CD4-positive, alpha-beta T cell treated with Interleukin-4 for 1 hour (primary cell): Measurements from ENCODE around the gene BOK.
"Not testable (repeated sequence)": the region's sequence is repeated elsewhere in the genome, so short reads cannot be mapped to it uniquely, and the experiment has no call there.

Experiments
- DNase-seq, 2 donors: peaks; one replicate each; pipeline ENCODE4 v3.0.0-alpha.2; 2020 to 2022

Gene BOK, protein sequence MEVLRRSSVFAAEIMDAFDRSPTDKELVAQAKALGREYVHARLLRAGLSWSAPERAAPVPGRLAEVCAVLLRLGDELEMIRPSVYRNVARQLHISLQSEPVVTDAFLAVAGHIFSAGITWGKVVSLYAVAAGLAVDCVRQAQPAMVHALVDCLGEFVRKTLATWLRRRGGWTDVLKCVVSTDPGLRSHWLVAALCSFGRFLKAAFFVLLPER

DNA sequence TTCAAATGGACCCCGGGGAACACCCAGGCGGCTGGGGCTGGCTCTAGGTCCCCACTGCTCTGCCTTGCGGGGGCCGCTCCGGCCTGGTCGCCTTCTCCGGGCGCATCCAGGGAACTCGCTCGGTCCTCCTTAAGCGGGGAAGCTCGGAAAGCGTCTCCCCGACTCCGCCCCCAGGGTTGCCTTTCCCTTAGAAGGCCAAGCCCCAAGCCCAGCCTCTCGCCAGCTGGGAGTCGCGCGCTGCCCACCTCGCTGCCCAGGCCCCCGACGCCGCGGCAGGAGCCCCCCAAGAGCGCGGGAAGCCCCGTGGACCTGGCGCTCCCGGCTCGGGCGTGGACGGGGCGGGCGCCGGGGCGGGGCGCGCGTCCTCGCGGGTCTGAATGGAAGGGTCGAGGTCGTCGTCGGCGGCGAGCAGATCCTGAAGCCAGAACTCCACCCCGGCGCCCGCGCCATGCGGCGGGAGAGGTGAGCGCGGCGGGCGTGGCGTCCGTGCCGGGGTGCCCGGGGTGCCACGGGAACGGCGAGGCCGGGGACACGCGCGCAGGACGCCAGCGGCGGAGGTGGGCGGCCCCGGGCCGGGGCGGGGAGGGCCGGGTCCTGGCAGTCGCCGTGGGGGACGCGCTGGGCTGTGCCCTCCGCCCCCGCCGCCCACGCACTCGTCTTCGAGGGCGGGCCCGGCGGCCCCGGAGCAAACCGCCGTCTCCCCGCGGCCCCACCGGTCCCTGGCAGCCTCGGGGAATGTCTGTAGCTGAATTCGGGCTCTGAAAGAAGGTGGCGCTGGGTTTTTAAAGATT is at the start of gene BOK:
BOK (plus strand) TSS at position 214 of the 791 bp plus-strand sequence. CDS start 739 bp downstream, outside the sequence.
- no peak for DNase-seq

DNA sequence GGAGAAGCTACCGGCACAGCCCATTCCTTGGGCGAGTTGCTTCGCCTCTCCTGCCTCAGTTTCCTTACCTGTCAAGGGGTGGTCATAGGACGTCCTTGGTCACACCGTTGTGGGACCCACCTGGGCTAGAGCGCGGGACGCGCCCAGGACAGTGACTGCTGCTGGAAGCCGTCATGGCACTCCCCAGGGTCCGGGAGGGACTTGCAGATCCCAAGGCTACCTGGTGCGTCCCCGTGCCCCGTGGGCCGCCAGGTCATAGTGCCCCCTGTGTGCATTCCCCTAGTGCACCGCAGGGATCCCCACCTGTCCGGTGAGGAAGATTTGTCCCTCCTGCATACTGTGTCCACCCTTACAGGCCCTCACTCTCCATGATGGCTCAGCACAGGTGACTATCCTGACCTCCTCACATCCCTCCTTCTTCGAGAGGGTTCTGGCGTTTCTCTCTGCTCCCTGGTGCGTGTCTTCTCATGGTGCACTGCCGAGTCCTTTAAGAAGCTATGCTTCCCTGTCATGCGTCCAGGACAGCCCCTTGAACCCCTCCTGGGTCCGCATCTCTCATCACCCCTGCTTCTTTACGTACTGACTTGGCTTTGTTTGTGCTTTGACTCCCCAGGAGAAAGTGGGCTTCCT is 49.3 kb upstream of the BOK start:
- no peak for DNase-seq

DNA sequence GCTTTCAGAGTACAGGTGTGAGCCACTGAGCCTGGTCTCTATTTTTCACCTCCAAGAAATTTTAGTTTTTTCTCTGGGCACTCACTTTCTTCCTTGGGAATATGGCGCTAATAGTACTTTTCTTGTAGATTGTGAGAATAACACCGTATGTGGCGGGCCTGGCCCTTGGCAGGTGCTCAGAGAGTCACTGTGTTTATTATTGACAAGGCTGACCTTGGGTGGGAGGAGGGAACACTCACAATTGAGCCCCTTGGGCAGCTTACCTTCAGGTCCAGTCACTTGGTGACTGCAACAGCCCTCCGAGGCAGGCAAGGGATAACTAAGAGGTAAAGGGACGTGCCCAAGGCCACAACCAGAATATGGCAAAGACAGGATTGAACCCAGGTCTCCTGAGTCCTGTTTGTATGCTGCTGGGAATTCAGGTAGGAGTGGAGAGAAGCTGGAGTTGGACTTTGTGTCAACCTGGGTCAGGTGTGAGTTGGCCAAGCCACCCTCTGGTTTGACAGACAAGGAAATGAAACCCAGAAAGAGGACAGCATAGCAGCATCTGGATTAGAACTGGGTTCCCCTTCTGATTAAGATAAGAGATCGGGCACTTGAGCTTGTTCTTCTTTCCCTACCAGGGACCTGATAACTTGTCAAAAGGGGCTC is 47.3 kb upstream of the BOK start:
- no peak for DNase-seq

DNA sequence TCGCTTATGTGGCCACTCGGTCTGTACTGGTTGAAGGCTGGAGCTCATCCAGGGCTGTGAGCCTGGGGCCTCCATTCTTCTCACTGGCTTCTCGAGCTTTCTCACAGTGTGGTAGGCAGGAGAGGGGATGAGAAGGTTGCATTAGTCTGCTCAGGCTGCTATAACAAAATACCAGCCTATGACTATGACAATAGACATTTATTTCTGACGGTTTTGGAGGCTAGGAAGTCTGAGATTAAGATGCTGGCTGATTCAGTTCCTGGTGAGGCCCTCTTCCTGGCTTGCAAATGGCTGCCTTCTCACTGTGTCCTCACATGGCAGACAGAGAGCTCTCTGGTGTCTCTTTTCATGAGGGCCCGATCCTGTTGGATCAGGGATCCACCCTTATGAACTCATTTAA is 44.0 kb upstream of the BOK start:
- DNase-seq, result no peak

DNA sequence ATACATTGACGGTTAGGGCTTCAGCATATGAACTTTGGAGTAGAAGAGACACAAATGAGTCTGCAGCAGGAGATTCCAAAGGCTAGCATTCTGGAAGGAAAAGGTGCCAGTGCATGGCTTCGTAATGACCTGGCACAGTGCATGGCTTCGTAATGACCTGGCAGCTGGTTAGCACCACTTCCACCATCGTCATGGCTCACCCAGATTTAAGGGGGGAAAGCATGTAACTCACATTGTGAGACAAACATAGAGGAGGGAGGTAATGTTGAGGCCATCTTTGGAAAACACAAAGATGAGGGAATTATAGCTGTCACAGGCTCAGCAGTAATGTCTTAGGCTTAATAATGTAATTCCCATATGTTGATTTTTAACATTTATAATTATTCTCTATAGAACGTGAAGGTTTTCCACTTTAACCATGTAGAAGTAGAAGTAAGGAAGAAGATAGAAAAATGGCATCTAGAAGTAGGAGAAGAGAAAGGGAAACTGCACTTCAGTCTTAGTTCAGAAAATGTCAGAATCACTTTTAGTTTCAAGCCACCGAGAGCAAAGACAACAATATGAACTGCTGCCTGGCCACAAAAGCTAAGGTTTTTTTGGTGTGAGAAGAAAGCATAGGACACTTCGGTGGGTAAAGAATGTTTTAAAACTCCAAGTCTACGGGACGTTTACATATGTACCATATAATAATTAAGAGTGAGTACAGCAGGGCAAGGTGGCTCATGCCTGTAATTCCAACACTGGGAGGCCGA is 43.4 kb upstream of the BOK start:
- DNase-seq, result no peak

DNA sequence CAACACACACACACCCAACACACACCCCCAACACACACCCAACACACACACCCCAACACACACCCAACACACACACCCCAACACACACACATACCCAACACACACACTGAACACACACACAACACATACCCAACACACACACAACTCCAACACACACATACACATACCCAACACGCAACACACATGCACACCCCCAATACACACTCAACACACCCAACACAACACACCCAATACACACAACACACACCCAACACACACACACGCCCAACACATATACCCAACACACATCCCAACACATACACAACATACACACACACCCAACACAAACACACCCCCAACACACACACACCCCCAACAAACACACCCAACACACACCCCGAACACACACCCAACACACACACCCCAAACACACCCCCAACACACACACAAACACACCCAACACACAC is 42.0 kb upstream of the BOK start:
- no peak for DNase-seq

DNA sequence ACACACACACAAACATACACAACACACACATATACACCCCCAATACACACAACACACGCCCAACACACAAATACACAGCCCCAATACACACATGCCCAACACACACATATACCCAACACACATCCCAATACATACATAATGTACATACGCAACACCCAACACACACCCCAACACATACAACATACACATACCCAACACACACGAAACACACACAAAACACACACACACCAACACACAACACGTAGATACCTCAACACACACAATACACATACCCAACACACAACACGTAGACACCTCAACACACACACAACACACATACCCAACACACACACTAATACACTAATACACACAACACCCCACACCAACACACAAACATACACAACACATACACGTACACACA is 41.2 kb upstream of the BOK start:
- DNase-seq, result no peak

DNA sequence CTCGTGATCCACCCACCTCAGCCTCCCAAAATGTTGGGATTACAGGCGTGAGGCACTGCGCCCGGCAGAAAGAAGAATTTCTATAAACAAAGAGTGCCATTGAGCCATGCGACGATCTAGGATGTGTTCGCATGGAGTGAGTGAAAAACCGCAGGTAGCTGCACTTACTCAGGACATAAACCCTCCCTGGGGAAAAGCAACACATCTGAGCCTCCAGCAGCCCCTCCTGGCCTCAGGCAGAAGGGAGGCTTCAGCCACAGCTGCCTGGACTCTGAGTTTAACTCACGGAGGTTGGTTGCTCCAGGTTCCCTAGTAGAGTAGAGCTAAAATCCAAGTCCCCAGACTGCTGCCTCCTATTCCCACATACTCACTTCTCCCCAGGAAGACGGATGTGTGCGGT is 38.9 kb upstream of the BOK start:
- DNase-seq, result no peak

DNA sequence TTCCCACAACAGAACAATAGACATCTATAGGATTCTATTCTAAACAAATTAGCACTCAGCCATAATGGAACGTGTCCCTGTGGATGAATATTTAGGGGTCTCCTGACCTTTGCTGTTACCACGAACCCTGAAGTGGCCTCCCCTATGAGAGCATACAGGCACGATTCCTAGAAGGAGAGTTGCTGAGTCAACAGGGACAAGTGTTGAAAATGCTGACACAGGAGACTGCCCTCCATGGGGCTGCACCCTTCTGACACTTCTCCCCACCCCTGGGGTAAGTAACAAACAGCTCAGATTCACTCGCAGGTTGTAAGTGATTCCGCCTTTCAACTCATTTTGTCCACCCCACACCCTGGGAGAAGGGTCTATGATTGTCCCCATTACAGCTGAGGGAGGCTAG is 36.1 kb upstream of the BOK start:
- DNase-seq, result no peak

DNA sequence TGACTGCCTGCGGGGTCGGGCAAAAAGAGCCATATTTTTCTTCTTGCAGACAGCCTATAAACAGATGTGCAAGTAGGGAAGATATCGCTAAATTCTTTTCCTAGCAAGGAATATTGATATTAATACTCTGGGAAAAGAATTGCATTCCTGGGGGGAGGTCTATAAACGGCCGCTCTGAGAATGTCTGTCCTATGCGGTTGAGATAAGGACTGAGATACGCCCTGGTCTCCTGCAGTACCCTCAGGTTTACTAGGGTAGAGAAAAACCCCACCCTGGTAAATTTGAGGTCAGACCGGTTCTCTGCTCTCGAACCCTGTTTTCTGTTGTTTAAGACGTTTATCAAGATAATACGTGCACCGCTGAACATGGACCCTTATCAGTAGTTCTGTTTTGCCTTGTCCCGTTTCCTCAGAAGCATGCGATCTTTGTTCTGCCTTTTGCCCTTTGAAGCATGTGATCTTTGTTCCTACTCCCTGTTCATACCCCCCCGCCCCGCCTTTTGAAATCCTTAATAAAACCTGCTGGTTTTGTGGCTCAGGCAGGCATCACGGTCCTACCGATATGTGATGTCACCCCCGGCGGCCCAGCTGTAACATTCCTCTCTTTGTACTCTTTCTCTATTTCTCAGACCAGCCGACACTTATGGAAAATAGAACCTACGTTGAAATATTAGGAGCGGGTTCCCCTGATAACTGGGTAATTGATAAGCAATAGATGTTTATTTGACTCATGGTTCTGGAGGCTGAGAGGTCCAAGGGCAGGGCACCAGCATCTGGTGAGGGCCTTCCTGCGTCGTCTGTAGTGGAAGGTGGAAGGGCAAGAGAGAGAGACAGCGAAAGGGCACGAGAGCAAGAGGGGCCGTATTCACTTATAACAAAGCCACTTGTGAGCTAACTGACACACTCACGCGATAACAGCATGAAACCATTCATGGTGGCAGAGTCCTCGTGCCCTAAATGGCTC is 32.4 kb upstream of the BOK start:
- not testable (repeated sequence) for DNase-seq

DNA sequence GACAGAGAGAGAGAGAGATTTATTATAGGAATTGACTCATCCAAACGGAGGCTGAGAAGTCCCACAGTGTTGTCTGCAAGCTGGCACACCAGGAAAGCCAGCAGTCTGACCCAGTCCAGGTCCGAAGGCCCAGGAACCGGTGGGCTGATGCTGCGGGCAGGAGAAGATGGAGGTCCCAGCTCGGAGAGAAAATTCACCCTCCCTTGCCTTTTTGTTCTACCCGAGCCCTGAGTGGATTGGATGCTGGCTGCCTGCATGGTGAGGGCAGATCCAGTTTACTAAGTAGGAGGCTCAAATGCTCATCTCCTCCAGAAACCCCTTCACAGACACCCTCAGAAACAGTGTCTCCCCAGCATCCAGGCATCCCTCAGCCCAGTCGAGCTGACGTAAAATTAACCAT is 28.0 kb upstream of the BOK start:
- no peak for DNase-seq

DNA sequence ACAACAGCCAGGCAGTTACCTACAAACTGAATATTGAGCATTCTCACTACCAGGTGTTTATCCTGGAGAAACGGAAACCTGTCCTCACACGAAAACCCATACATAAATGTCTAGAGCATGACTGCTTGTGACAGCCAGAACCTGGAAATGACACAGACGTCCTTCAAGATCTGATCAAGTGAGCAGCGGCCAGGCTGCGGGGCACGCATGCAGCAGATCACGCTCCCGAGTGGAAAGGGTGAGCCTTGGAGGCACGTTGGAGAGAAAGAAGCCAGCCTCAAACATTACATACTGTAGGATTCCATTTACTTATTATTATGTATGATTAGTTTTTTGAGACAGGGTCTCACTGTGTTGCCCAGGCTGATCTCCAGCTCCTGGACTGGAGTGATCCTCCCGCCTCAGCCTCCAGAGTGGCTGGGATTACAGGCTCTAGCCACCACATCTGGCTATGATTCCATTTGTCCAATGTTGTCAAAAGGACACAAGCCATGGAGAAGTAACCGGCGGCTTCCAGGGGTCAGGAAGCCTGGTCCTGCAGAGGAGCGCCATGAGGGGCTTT is 27.3 kb upstream of the BOK start:
- DNase-seq, result no peak

DNA sequence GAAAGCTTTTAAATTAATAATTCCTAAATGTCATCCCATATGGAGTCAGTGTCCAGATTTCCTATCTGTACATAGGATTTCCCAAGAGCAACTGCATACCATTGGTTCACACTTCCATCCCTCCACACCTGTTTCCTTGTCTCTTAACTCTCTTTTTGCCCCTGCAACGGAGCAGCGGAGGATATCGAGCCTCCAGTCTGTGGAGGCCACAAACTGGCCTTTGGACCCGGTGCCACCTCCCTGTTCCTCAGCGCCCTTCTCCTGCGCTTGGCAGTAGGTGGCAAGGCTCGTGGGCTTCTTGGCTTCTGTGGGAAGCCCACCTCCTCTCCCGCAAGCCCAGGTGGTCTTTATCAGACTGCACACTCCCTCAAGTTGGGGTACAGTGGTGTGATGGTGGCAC is 26.4 kb upstream of the BOK start:
- no peak for DNase-seq

DNA sequence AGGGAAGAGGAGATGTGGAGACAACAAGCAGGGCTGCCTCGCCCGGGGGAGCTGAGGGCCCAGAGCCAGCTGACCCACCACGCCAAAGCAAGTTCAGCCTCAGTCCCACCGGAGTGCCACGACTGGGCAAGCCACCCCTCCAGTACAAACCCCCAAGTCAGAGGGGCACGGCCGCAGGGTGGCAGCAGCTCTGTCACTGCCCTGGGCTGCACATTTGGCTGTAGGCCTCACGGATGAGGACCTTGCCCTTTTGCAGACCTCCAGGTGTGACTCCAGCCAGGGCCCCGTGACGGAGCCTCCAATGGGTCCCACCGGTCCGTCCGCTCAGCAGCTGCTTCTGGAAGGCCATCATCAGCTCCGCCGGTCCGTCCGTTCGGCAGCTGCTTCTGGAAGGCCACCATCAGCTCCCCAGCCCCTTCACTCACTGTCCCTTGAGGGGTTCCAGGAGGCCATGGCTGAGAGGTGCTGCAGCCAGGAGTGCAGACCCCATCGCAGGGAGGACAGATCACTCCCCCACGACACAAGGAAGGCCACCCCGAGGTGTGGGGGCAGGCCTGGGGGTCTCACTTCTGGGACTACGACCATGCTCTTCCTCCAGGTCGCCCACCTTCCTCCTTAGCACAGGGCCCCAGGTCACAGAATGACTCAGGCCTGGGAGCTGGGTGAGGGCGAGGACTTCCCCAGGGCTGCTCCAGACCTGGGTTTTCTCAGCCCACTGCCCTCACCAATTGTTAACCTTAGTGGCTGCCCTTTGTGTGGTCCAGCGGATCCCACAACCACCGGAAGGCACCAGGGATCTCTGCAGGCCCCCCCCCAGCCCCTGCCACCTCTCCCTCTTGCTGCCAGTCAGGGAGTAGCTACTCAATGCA is 25.6 kb upstream of the BOK start:
- DNase-seq, result no peak

DNA sequence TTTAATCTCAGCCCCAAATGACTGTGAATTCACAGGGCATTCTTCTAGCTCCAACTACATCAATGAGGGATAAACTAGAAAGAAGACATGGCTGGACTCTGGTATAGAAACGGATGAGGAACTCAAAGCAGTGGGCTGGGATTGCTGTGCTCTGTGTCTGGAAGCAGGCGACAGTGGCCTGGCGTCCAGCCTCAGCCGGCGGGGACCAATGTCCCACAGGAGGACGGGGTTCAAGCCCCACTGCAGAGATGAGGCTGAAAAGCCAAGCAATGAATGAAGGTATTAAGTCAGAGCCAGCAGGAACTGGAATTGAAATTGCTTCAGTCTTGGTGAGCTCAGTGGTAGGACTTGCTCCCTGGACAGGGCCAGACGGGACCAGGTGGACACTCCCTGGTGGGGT is 24.3 kb upstream of the BOK start:
- no peak for DNase-seq

DNA sequence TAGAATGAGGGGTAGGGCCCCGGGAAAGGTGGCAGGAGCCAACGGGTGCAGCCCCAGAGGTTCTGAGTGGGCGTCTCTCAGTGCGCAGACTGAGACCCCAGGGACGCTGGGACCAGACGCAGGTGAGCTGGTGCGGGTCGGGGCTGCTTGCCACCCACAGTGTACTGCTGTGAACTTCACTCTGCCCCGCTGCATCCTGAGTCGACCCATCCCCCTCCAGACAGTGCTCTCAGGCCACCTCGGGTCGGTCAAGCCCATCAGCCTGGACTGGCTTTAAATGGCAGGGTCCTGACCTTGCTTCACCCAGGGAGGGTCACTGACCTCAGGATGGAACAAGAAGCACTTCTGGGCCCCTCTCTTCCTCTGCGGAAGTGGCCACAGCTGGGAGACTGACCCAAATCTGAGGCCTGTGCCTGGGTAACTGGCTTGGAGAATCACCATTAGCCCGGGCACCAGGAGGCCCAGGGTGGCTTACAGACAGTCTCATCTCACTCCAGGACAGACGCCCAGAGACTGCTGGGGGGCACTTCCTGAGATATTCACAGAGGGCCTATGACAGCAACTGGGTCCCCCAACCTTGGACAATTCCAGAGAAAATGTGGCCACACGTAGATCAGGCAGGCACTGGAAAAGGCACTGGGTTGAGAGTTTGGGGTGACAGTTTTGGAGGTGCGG is 23.7 kb upstream of the BOK start:
- no peak for DNase-seq

DNA sequence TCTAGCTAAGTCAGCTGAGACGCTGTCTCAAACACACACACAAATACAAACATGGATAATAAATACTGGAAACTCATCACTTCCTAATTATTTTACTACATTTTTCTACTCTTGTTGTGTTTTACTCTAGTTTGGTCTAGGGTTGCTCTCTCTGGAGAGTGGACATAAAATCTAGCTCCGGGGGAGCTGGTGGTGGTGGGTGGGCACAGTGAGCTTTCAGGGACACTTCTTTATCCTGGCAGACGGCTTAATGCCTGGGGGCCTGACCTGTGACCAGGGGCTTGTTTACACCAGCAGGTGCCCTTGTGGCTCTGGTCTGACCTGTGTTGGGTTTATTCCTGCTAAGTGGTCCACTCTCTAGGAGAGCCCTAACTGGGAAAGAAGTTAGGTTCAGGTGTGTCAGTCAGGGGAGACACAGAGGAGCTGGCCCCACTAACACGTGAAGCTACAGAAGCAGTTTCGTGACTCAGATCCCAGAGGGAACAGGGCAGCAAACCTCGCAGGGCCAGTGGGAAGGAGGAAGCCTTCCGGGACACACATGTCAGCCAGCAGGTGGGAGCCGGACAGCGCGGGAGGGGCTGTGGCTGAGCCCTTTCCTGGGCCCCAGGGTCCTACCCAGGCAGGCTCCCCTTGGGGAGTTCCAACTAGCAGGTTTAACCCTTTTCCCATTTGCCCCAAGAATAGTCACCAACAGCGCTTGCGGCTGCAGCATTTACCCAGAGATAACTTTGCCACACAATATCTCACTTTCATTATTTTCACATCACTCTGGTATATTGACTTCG is 22.5 kb upstream of the BOK start:
- no peak for DNase-seq

DNA sequence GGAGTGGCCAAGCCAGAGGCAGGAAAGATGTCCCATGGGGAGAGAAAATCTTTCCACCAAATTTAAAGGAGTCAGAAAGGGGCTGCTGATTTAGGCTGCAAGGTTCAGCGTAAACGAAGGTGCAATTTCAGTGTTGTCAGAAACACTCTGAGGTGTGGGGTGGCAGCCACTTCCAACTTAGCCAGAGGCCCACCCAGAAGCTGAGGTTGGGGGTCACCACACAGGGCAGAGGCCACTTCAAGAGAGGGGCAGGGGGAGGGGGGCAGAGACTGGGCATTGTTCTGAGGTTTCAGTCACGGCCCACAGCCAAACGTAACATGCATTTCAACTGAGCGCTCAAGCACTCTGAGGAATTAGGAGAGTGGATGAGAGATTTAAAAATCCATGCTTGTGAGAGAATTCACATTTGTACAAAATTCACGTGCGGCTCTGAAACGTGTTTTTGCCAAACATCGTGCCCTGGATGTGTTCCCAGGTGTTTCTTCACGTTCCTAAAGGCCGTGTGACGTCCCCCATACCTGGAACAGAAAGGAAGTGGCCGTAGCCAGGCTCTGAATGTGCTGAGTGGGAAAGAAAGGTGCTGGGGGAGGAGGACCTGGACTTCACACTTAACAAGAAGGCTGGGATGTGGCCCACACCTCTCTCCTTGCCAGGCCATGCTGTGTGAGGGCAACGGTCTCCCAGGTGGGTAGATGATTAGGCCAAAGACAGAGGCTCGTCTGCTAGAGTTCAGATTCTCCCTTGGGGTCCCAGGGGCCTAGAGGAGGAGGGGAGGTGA is 19.5 kb upstream of the BOK start:
- DNase-seq, result no peak
